HG02885 (cell line): ENCODE measurements around the gene ARCN1.

Experiments used
- ATAC-seq: cut with Tn5 transposase; IDR thresholded peaks from one replicate; pipeline ENCODE4 v1.9.1; 2021; ENCODE audit warnings: mild to moderate bottlenecking; ENCODE audit not compliant: unreplicated experiment, poor library complexity

ARCN1 gene

GRCh38 chr11:118619444-118620197 lies 47.4 kb downstream of the ARCN1 start:
- no peak for ATAC-seq

- no peak for ATAC-seq
Observed at GRCh38 chr11:118620529-118621070, 48.4 kb downstream of the ARCN1 start.

- no peak for ATAC-seq
Observed at GRCh38 chr11:118621071-118621783, 49.0 kb downstream of the ARCN1 start.

GRCh38 chr11:118621784-118622375 lies 49.7 kb downstream of the ARCN1 start:
- no peak for ATAC-seq

- no peak for ATAC-seq
Observed at GRCh38 chr11:118622376-118623268, 50.4 kb downstream of the ARCN1 start.

- ATAC-seq = no peak
Observed at GRCh38 chr11:118623269-118623655, 51.1 kb downstream of the ARCN1 start.

- no peak for ATAC-seq
Observed at GRCh38 chr11:118625036-118625690, 53.0 kb downstream of the ARCN1 start.

- ATAC-seq = no peak
Observed at GRCh38 chr11:118625976-118626375, 53.8 kb downstream of the ARCN1 start.

- ATAC-seq = no peak
Observed at GRCh38 chr11:118627566-118627965, 55.4 kb downstream of the ARCN1 start.

GRCh38 chr11:118628031-118628430 lies 55.8 kb downstream of the ARCN1 start:
- no peak for ATAC-seq

- no peak for ATAC-seq
Observed at GRCh38 chr11:118628432-118628831, 56.2 kb downstream of the ARCN1 start.

- no peak for ATAC-seq
Observed at GRCh38 chr11:118628861-118629549, 56.8 kb downstream of the ARCN1 start.

- no peak for ATAC-seq
Observed at GRCh38 chr11:118629761-118630661, 57.8 kb downstream of the ARCN1 start.

- no peak for ATAC-seq
Observed at GRCh38 chr11:118631142-118631909, 59.1 kb downstream of the ARCN1 start.

- ATAC-seq = no peak
Observed at GRCh38 chr11:118632577-118633318, 60.5 kb downstream of the ARCN1 start.

- no peak for ATAC-seq
Observed at GRCh38 chr11:118633319-118633690, 61.1 kb downstream of the ARCN1 start.

GRCh38 chr11:118633979-118634378 lies 61.8 kb downstream of the ARCN1 start:
- ATAC-seq = no peak
